IPS-18a (cell line): ENCODE measurements around the gene PHOX2B.

Experiments used
- H3K27ac ChIP-seq: one replicate; pipeline ENCODE4 v1.5.1; 2013; ENCODE audit warnings: low read length
- H3K27me3 ChIP-seq: one replicate; pipeline ENCODE4 v1.6.1; 2013; ENCODE audit warnings: mild to moderate bottlenecking, low read length; ENCODE audit not compliant: control insufficient read depth, insufficient read depth
- H3K36me3 ChIP-seq: one replicate; pipeline ENCODE4 v1.6.1; 2013; ENCODE audit warnings: low read depth, low read length; ENCODE audit not compliant: control insufficient read depth
- H3K4me1 ChIP-seq: one replicate; pipeline ENCODE4 v1.6.1; 2013; ENCODE audit warnings: low read depth, low read length; ENCODE audit not compliant: control insufficient read depth
- H3K4me3 ChIP-seq: one replicate; pipeline ENCODE4 v1.5.1; 2013; ENCODE audit warnings: low read length
- H3K9ac ChIP-seq: one replicate; pipeline ENCODE4 v1.6.1; 2013; ENCODE audit warnings: mild to moderate bottlenecking, low read length, moderate library complexity
- H3K9me3 ChIP-seq: one replicate; pipeline ENCODE4 v1.6.1; 2013; ENCODE audit warnings: low read depth, low read length; ENCODE audit not compliant: control insufficient read depth

Gene PHOX2B

DNA sequence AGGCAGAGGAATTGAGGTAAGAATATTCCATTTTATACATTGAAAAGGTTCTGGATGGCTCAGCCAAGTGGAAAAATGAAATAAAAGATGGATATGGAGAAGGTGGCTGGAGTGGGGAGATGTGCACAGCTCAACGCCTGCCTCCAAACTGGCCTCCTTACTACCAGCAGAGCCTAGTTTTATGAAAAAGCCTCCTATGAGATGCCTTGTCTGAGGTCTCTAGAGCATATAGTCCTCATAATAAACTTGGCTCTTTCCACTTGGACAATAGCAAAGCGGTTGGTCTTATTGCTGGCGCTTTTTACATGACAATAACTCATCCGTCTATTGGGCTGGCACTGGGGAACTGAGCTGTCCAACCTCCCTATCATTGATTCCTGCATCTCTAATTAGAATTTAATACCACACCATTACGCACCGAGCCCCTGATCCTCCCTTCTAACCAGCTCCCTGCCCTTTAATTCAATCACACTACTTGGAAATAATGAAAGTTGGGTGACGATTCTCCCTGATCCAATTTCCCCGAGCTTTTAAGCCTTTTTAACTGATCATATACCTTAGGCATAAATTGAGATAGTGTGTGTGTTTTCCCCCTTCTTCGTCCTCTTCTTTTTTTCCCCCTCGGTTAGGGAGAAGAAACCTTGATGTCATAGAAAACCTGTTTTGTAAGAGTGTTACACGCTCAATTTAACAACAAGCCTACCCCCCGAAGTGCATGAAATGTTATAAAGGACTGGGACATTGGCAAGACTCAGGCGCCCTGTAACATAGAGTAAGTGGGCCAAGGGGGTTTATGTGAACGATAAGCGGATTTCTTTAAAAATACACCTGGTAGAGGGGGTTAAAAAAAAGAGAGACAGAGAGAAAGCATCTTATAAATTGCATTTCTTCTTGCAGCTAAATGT is at the start of gene PHOX2B:
PHOX2B (minus strand) TSS at position 155 of the 905 bp plus-strand sequence; CDS start at position 40, 115 bp downstream.
- Histone ChIP-seq H3K27ac (no peak within 1 kb of the TSS), H3K9ac (no peak within 1 kb of the TSS), H3K36me3 (no peaks in the 10 kb centered on the region), H3K4me1 (peaks cover 21% of the 10 kb centered on the region), H3K27me3 (peaks cover 100% of the 10 kb centered on the region), H3K4me3 (peak within 1 kb of the TSS; percentile 16), H3K9me3 (no peaks in the 10 kb centered on the region)

DNA sequence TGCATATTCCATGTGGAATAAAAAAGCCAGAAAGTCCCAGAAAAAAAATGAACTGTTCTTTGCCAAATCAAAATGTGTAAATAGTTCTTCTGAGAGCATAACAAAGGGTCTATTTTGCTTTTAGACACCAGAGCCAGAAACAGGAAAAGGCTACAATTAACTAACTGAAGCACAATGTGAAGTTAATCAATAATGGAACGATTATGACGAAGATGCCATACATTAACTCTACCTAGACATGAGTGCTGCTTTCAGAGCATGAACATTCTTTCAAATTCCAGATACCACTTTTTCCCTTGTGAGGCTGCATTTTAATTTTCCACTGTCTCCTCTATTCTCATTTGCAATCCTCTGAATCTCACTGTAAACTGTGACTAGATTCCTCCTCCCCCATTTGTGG is 48.7 kb upstream of the PHOX2B start:
- Histone ChIP-seq H3K27ac (no peak overlapping the region), H3K4me1 (peaks cover 22% of the 10 kb centered on the region), H3K4me3 (no peak overlapping the region), H3K27me3 (peaks cover 11% of the 10 kb centered on the region), H3K9me3 (no peaks in the 10 kb centered on the region), H3K9ac (no peak overlapping the region), H3K36me3 (no peaks in the 10 kb centered on the region)

DNA sequence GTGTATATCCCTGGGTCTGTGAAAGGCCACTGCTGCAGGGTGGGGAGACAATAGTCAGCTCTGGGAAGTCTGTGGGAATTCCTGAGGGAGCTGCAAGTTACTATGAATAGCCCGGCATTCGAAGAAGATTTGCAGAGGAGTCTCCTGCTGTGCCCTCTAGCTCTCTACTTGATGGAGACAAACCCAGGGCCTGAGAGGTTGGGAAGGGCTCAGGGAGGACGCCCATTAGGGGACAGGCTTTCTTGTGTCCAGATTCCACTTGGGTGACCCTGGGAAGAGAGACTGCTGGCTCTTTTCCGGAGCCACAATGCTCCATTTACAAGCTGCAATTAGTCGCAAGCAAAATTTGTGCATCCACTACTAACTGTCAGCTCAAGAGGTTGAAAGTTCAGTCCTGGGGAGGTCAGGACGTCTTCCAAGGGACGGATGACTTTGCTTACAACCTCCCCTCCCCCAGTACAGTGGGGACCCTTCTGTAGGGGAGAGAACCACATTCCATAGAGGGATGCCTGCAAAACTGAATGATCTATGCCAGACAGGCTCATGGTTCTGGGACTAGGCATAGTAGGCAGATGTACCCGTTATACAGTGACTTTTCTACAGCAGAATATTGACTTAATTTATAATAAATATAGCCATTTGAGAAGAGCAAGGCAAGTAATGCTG is 48.2 kb upstream of the PHOX2B start:
- H3K9ac ChIP-seq, result no peak overlapping the region
- H3K4me3 ChIP-seq, result peak overlapping the region; percentile 15
- no peaks in the 10 kb centered on the region for H3K36me3 ChIP-seq
- no peak overlapping the region for H3K27ac ChIP-seq
- H3K27me3 ChIP-seq, result peaks cover 11% of the 10 kb centered on the region
- peaks cover 22% of the 10 kb centered on the region for H3K4me1 ChIP-seq
- no peaks in the 10 kb centered on the region for H3K9me3 ChIP-seq

DNA sequence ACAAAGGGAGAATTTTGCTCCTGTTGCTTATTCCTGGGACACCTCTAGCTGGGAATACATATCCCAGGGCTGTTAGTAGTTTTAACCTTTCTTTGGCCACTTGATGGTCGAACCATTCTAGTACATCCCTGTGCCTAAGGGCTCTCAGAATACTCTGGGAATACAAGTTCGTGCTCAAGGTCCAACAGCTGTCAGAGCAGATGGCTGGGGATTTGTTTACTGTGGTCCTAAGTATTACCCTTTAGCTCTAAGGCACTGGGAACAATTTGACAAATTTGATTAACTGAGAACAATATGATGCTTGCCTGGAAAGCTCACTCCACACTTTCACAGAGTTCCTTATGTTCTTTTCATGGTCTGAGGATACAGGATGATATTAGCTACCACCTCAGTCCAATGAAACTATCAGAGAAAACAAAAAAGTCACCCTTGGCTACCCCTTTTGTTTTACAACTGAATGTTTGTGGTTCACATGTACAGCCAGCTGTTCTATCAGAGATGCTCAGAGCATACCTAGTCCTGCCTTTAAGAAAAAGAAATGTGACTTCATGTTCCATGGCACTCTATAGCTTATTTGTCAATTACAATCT is 47.4 kb upstream of the PHOX2B start:
- Histone ChIP-seq H3K27ac (no peak overlapping the region), H3K9me3 (no peaks in the 10 kb centered on the region), H3K4me1 (peaks cover 22% of the 10 kb centered on the region), H3K4me3 (no peak overlapping the region), H3K27me3 (peaks cover 11% of the 10 kb centered on the region), H3K9ac (no peak overlapping the region), H3K36me3 (no peaks in the 10 kb centered on the region)

DNA sequence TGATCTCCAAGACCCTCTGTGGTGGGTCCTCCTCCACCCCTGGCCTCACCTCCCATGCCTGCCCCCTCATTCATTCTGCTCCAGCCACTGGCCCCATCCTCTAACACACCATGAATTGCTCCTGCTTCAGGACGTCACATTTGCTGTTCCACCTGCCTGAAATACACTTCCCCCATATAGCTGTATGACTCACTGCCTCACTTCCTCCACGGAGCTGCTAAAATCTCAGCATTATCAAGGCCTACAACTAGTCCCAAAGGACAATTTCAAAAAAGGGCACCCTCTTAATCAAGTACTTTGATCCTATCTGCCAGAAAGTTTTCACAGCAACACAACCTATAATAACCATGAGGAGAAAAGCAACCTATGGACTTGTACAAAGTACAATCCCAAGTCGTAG is 43.6 kb upstream of the PHOX2B start:
- Histone ChIP-seq H3K4me3 (no peak overlapping the region), H3K9ac (no peak overlapping the region)

DNA sequence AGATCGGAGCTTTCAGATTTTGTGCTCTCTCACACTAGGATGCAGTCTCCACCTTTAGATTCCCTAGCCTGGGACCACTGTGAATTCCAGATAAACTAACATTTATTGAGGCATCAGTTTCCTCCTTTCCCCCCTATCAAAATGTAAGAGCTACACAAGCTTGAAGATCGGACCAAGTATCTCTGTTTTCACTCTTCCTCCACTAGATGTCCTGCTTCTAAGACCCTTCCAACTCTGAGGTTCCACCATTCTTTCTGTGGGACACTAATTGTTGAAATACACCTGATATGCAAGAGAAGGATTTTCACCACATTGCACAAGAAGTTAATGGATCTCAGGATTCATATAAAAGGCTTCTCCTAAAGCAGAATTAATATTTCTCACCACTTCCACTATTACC is 43.0 kb upstream of the PHOX2B start:
- Histone ChIP-seq H3K9me3 (no peaks in the 10 kb centered on the region), H3K27ac (no peak overlapping the region), H3K36me3 (no peaks in the 10 kb centered on the region), H3K27me3 (peaks cover 11% of the 10 kb centered on the region), H3K4me1 (peaks cover 12% of the 10 kb centered on the region), H3K4me3 (no peak overlapping the region), H3K9ac (no peak overlapping the region)

More for the DNA sequence above, 43.6 kb upstream of the PHOX2B start:
- Histone ChIP-seq H3K9me3 (no peaks in the 10 kb centered on the region), H3K27me3 (peaks cover 11% of the 10 kb centered on the region), H3K4me1 (peaks cover 18% of the 10 kb centered on the region), H3K36me3 (no peaks in the 10 kb centered on the region), H3K27ac (no peak overlapping the region)

DNA sequence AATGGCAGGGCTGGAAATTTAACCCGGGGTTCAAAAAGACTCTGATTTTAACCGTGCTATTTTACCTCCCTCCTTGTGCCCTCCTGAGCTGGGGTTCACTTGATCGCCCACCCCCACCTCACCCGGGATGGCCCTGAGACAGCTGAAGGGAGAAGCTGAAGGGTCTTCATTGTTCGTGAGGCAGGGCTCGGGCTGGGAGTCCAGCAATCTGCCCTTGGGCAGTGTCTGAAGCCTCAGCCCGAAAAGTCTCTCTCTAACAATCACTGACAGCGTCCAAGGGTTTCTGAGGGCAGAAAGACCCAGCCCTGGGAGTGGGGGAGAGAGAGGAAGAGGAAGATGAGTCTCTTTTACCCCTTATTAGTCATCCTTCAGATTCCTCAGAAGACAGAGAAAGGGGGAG is 39.4 kb upstream of the PHOX2B start:
- Histone ChIP-seq H3K36me3 (no peaks in the 10 kb centered on the region), H3K9me3 (no peaks in the 10 kb centered on the region), H3K4me3 (no peak overlapping the region), H3K27ac (no peak overlapping the region), H3K27me3 (no peaks in the 10 kb centered on the region), H3K4me1 (no peaks in the 10 kb centered on the region), H3K9ac (no peak overlapping the region)

DNA sequence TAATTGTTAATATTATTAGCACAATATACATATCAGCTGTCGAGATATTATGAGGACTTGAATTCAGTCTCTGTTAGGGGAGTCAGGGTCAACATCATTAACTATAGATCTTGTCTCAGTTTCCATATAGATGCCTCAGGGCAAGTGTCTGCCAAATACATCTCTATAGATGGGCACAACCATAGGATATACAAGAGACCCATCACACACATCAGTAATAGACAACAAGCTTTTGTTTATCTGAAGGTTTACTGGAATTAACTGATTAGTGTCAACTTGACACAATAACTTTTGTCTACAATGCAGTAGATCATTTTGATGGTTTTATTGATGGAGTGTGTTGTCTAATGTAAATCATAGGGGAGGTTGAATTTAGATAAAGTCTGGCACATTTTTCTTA is 37.1 kb upstream of the PHOX2B start:
- Histone ChIP-seq H3K4me1 (no peaks in the 10 kb centered on the region), H3K4me3 (no peak overlapping the region), H3K9me3 (no peaks in the 10 kb centered on the region), H3K27me3 (no peaks in the 10 kb centered on the region), H3K27ac (no peak overlapping the region), H3K9ac (no peak overlapping the region), H3K36me3 (no peaks in the 10 kb centered on the region)

DNA sequence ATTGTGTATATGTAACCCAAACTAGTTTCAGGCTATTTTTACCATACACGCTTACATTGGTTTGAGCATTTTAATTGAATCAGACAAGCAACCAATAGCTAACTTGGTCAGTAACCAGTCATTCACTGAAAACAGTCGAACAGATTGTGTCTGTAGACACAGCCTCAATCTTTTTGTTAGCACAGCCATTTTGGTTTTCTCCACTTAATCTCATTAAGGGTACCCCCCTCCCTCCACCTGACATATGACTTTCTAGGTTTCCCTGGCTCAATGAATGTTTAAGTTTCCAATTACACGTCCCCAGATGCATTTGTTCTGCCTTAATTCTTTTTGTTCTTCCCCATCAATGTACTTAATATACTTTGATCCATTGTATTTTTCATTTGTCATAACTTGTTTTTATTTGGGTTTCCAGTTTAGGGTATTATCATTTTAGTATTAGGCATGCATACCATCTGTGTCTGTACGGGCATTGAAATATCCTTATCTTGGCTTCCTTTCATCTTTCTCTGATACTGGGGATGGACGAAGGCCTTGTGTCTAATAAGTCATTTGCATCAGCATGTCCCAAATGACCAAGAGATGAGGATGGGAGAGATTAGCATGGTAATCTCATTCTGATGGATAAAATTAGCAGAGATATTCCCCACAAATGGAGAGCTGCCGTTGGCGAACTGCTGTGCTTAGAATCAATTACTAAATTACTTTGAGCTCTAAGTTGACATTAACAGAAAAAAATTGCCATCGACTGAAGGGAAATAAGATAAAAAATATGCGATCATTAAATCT is 35.9 kb upstream of the PHOX2B start:
- no peaks in the 10 kb centered on the region for H3K9me3 ChIP-seq
- H3K4me3 ChIP-seq, result no peak overlapping the region
- H3K27ac ChIP-seq, result no peak overlapping the region
- H3K9ac ChIP-seq, result no peak overlapping the region
- H3K4me1 ChIP-seq, result no peaks in the 10 kb centered on the region
- H3K27me3 ChIP-seq, result no peaks in the 10 kb centered on the region
- no peaks in the 10 kb centered on the region for H3K36me3 ChIP-seq

DNA sequence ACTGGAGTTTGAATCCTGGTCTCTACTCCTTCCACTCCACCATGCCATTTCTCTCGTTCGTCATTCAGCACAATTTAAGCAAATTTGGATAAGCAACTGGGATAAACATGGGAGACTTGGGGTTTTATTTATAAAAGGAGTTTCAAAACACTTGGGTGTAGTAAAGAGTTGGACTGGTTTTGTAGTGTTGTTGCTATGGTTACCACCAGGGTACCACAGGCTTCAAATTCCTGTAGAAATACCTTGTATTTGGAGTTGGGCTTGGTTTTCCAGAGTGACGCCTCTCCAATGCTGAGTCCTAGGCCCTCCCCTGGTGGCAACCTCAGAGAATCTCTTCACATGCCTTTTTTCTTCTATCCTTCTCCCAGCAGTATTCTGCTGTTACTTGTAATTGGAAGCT is 27.9 kb upstream of the PHOX2B start:
- Histone ChIP-seq H3K4me3 (no peak overlapping the region), H3K27me3 (no peaks in the 10 kb centered on the region), H3K27ac (no peak overlapping the region), H3K9ac (no peak overlapping the region), H3K9me3 (no peaks in the 10 kb centered on the region), H3K4me1 (no peaks in the 10 kb centered on the region), H3K36me3 (no peaks in the 10 kb centered on the region)

DNA sequence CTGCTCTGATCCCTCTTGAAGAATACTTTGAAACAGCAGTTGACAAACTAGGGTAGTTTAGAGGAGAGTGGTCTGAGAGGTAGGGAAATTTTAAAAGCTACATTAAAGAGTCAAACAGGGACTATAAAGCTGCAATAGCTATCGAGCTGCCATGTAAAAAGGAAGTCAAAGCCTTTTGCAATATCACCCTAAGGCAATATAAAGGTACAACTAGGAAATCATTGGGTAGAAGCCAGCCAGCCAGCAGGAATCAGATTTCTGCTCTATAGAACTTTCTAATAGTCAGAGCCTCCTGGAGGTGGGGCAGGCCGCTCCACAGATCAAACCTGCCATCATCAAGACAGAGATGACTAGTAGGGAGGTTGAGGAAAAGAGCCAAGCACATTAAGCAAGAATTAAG is 15.2 kb upstream of the PHOX2B start:
- H3K4me1 ChIP-seq, result no peaks in the 10 kb centered on the region
- peaks cover 25% of the 10 kb centered on the region for H3K27me3 ChIP-seq
- H3K27ac ChIP-seq, result no peak overlapping the region
- H3K9me3 ChIP-seq, result no peaks in the 10 kb centered on the region
- no peaks in the 10 kb centered on the region for H3K36me3 ChIP-seq
- no peak overlapping the region for H3K4me3 ChIP-seq
- no peak overlapping the region for H3K9ac ChIP-seq
